IMR-90 (cell line): ENCODE measurements around the gene ARHGAP19. TPM values are rescaled to one million over a fixed set of nuclear protein-coding genes. Genes with fewer than 3 reads are reported as not detected.

Source experiments
- ATAC-seq: fragments of 200-7000 bp; cut with Tn5 transposase; 2 replicates; pipeline ENCODE4 v1.9.1; 2020; ENCODE audit warnings: low read depth, mild to moderate bottlenecking, moderate library complexity
- BruUV-seq: library from RNA; stranded (reverse); fragments of 400-500 nt; replicated peaks from 2 replicates; lab custom pipeline; 2021; lab: Mats Ljungman, UMichigan
- CTCF ChIA-PET: fragments of 300-600 bp; formaldehyde crosslinking; extraction: SDS; loops from one replicate; lab custom pipeline; 2021; ENCODE audit warnings: antibody characterized with exemption; lab: Yijun Ruan, JAX
- POLR2A ChIA-PET: fragments of 300-600 bp; sonication (Branson Sonifier 250); formaldehyde crosslinking; loops from one replicate; lab custom pipeline; 2022; ENCODE audit warnings: antibody characterized with exemption; ENCODE audit not compliant: unreplicated experiment; lab: Charles Lee
- DNase-seq: peaks from one replicate; pipeline ENCODE4 v3.0.0; 2013
- H2AFZ ChIP-seq: replicated peaks from 2 replicates; pipeline ENCODE3; 2013; ENCODE audit warnings: low read length, mild to moderate bottlenecking; ENCODE audit not compliant: poor library complexity
- H2AK5ac ChIP-seq: 2 replicates; pipeline ENCODE4 v1.6.1; 2013; ENCODE audit warnings: low read depth, low read length, inconsistent platforms
- H2AK9ac ChIP-seq: replicated peaks from 2 replicates; pipeline ENCODE3; 2013; ENCODE audit warnings: mild to moderate bottlenecking, low read depth, low read length, moderate library complexity; ENCODE audit not compliant: poor library complexity
- H2BK120ac ChIP-seq: 2 replicates; pipeline ENCODE4 v1.6.1; 2013; ENCODE audit warnings: low read depth, low read length, inconsistent platforms
- H2BK15ac ChIP-seq: 3 replicates; pipeline ENCODE4 v1.6.1; 2013; ENCODE audit warnings: low read depth, low read length, inconsistent platforms
- H2BK20ac ChIP-seq: 2 replicates; pipeline ENCODE4 v1.6.1; 2013; ENCODE audit warnings: low read depth, mild to moderate bottlenecking, inconsistent platforms, low read length, moderate library complexity
- H2BK5ac ChIP-seq: 2 replicates; pipeline ENCODE4 v1.6.1; 2013; ENCODE audit warnings: mild to moderate bottlenecking, low read depth, low read length, inconsistent platforms; ENCODE audit not compliant: poor library complexity, severe bottlenecking
- H3K14ac ChIP-seq: replicated peaks from 2 replicates; pipeline ENCODE4 v1.6.1; 2013; ENCODE audit warnings: low read depth, low read length, inconsistent platforms
- H3K18ac ChIP-seq: 2 replicates; pipeline ENCODE4 v1.6.1; 2013; ENCODE audit warnings: low read depth, low read length, control low read depth
- H3K23ac ChIP-seq: 2 replicates; pipeline ENCODE4 v1.6.1; 2013; ENCODE audit warnings: low read depth, low read length, inconsistent platforms
- H3K27ac ChIP-seq: 2 replicates; pipeline ENCODE4 v1.5.1; 2013; ENCODE audit warnings: mild to moderate bottlenecking, control low read depth, low read length; ENCODE audit not compliant: insufficient read depth
- H3K27me3 ChIP-seq: 2 replicates; pipeline ENCODE4 v1.6.1; 2013; ENCODE audit warnings: low read length; ENCODE audit not compliant: control insufficient read depth, insufficient read depth
- H3K36me3 ChIP-seq: 2 replicates; pipeline ENCODE4 v1.6.1; 2013; ENCODE audit warnings: low read length, mixed read lengths; ENCODE audit not compliant: control insufficient read depth, insufficient read depth
- H3K4ac ChIP-seq: 2 replicates; pipeline ENCODE4 v1.6.1; 2013; ENCODE audit warnings: low read depth, low read length, inconsistent platforms
- H3K4me1 ChIP-seq: 2 replicates; pipeline ENCODE4 v1.6.1; 2013; ENCODE audit warnings: low read length, mixed read lengths; ENCODE audit not compliant: control insufficient read depth, insufficient read depth
- H3K4me2 ChIP-seq: 2 replicates; pipeline ENCODE4 v1.6.1; 2013; ENCODE audit warnings: low read depth, mild to moderate bottlenecking, control low read depth, low read length, moderate library complexity
- H3K4me3 ChIP-seq: 2 replicates; pipeline ENCODE4 v1.5.1; 2013; ENCODE audit warnings: low read depth, mild to moderate bottlenecking, control low read depth, low read length, moderate library complexity; ENCODE audit not compliant: insufficient read depth
- H3K56ac ChIP-seq: 2 replicates; pipeline ENCODE4 v1.6.1; 2013; ENCODE audit warnings: low read length, inconsistent platforms; ENCODE audit not compliant: insufficient read depth; ENCODE audit errors: extremely low read depth
- H3K79me1 ChIP-seq, 2 experiments: 2 replicates each; pipeline ENCODE4 v1.6.1; 2013; ENCODE audit warnings: low read length in 2 of 2, inconsistent platforms in 1 of 2, low read depth in 1 of 2
- H3K9ac ChIP-seq: 2 replicates; pipeline ENCODE4 v1.6.1; 2013; ENCODE audit warnings: low read depth, low read length, control low read depth
- H3K9me1 ChIP-seq: 2 replicates; pipeline ENCODE4 v1.6.1; 2013; ENCODE audit warnings: low read length, inconsistent platforms; ENCODE audit not compliant: insufficient read depth
- H3K9me3 ChIP-seq: 2 replicates; pipeline ENCODE4 v1.6.1; 2013; ENCODE audit warnings: low read length; ENCODE audit not compliant: control insufficient read depth, insufficient read depth
- H4K20me1 ChIP-seq: 2 replicates; pipeline ENCODE4 v1.6.1; 2013; ENCODE audit warnings: low read length, inconsistent platforms; ENCODE audit not compliant: insufficient read depth
- H4K5ac ChIP-seq: 2 replicates; pipeline ENCODE4 v1.6.1; 2013; ENCODE audit warnings: mild to moderate bottlenecking, low read depth, low read length, control low read depth
- H4K8ac ChIP-seq, 2 experiments: 2 replicates each; pipeline ENCODE4 v1.6.1; 2013; ENCODE audit warnings: low read depth in 2 of 2, low read length in 2 of 2, control low read depth in 1 of 2, inconsistent platforms in 1 of 2
- H4K91ac ChIP-seq: 2 replicates; pipeline ENCODE4 v1.6.1; 2013; ENCODE audit warnings: low read depth, low read length, inconsistent platforms; ENCODE audit not compliant: insufficient read depth
- CTCF ChIP-seq: conservative IDR thresholded peaks from 2 replicates; pipeline ENCODE4 v1.5.1; 2012; ENCODE audit warnings: mild to moderate bottlenecking, low read depth, low read length, improper control_type of control experiment
- FOS ChIP-seq: fragments of 150-350 bp; IDR thresholded peaks from 2 replicates; pipeline ENCODE4 v1.6.1; 2016; ENCODE audit warnings: low read depth, low read length
- MAZ ChIP-seq: IDR thresholded peaks from 2 replicates; pipeline ENCODE4 v1.6.1; 2012; ENCODE audit warnings: low read depth, mild to moderate bottlenecking, low read length, improper control_type of control experiment, moderate library complexity, borderline replicate concordance
- POLR2A ChIP-seq: IDR thresholded peaks from 2 replicates; pipeline ENCODE4 v1.6.1; 2012; ENCODE audit warnings: mild to moderate bottlenecking, low read depth, low read length
- RAD21 ChIP-seq: IDR thresholded peaks from 2 replicates; pipeline ENCODE4 v1.6.1; 2012; ENCODE audit warnings: low read length, improper control_type of control experiment
- SMC3 ChIP-seq: fragments of 150-350 bp; IDR thresholded peaks from 2 replicates; pipeline ENCODE4 v1.6.1; 2016; ENCODE audit warnings: low read depth, mild to moderate bottlenecking, antibody characterized with exemption, low read length, moderate library complexity
- WGBS, 2 experiments: methylation state at CpG; one replicate each; pipeline versions ENCODE4 v1.1.5 to v1.1.7; 2013; ENCODE audit warnings: missing lambda C conversion rate in 2 of 2; ENCODE audit not compliant: insufficient read length in 1 of 2; ENCODE audit errors: extremely low coverage in 2 of 2; 5-methylcytosine and 5-hydroxymethylcytosine counted together
- dilution Hi-C: fragments of 300-500 bp; cut with HindIII; formaldehyde crosslinking; loops from one replicate; pipeline ENCODE4 v1.14.3; 2018; ENCODE audit warnings: low sequenced_read_pairs; ENCODE audit not compliant: unreplicated experiment
- in situ Hi-C: fragments of 300-500 bp; cut with MboI; formaldehyde crosslinking; loops from 3 replicates; pipeline ENCODE4 v1.14.3; 2019; ENCODE audit warnings: low sequenced_read_pairs, inconsistent platforms, mixed read lengths
- intact Hi-C: fragments of 100-400 bp; cut with micrococcal nuclease; formaldehyde crosslinking; loops from 2 replicates; pipeline ENCODE4 v1.10.0; 2022
- polyA plus RNA-seq, 3 experiments: library from polyadenylated mRNA; depleted of rRNA; stranded (reverse); fragments of >200 nt; gene quantifications; 2 replicates each; pipeline ENCODE4 v1.2.3, GENCODE V29; 2012; ENCODE audit warnings: low replicate concordance in 1 of 3
- total RNA-seq: library from RNA; depleted of rRNA; stranded (reverse); fragments of >200 nt; gene quantifications from 2 replicates; pipeline ENCODE4 v1.2.3, GENCODE V29; 2012
- TF ChIP-seq, protein P1 (sequence below): fragments of 150-350 bp; IDR thresholded peaks from 2 replicates; pipeline ENCODE4 v1.6.1; 2016; ENCODE audit warnings: low read depth, mild to moderate bottlenecking, low read length, moderate library complexity, borderline replicate concordance

Gene ARHGAP19
- total and polyA plus RNA-seq, 2 of the 4 experiments (the other 2 are of a cell fraction) = 6.3 to 7.0 TPM

GRCh38 chr10:97234400-97234799, 58.0 kb downstream of the ARHGAP19 start:
- H3K4me2 ChIP-seq = no peak overlapping the region
- no peaks in the 10 kb centered on the region for H3K79me1 ChIP-seq
- no TSS peak for BruUV-seq
- no peak overlapping the region for H2AK9ac ChIP-seq
- H2AFZ ChIP-seq = no peak overlapping the region
- H4K91ac ChIP-seq = no peak overlapping the region
- no peaks in the 10 kb centered on the region for H3K36me3 ChIP-seq
- no peak overlapping the region for H3K14ac ChIP-seq
- dilution Hi-C loops (no loop called here), intact Hi-C loops (loop anchor here (1.0 to 5.0 kb wide), 2 partner anchors 161 to 837 kb away; no protein-coding TSS in a partner anchor), in situ Hi-C loops (no loop called here)
- H4K5ac ChIP-seq = no peak overlapping the region
- H2BK5ac ChIP-seq = no peak overlapping the region
- H3K9me3 ChIP-seq = no peaks in the 10 kb centered on the region
- no peak overlapping the region for H2BK15ac ChIP-seq
- TF ChIP-seq POLR2A (no peak), CTCF (peak; percentile 76), RAD21 (peak; percentile 84), SMC3 (peak; percentile 67), FOS (no peak), MAZ (no peak)
- TF ChIP-seq, protein P1, sequence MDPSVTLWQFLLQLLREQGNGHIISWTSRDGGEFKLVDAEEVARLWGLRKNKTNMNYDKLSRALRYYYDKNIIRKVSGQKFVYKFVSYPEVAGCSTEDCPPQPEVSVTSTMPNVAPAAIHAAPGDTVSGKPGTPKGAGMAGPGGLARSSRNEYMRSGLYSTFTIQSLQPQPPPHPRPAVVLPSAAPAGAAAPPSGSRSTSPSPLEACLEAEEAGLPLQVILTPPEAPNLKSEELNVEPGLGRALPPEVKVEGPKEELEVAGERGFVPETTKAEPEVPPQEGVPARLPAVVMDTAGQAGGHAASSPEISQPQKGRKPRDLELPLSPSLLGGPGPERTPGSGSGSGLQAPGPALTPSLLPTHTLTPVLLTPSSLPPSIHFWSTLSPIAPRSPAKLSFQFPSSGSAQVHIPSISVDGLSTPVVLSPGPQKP = no peak
- WGBS, 2 experiments = no CpG with 5 or more reads among the region's 1 CpG
- H3K27me3 ChIP-seq = no peaks in the 10 kb centered on the region
- no peak overlapping the region for H3K27ac ChIP-seq
- ChIA-PET CTCF (interaction anchor here (0.7 to 2.3 kb wide), 6 partner anchors 9 to 162 kb away, joined by 3 to 10 read pairs (median 4); no protein-coding TSS in a partner anchor), POLR2A (no interaction called here)
- H3K4me3 ChIP-seq = no peak overlapping the region
- no peak overlapping the region for H2BK20ac ChIP-seq
- H4K20me1 ChIP-seq = no peaks in the 10 kb centered on the region
- H3K9me1 ChIP-seq = no peaks in the 10 kb centered on the region
- peaks cover 2% of the 10 kb centered on the region; the same call in 1 of the 2 replicates for H3K4me1 ChIP-seq
- no peak overlapping the region for H3K4ac ChIP-seq
- no peak overlapping the region for H3K18ac ChIP-seq
- H3K56ac ChIP-seq = no peak overlapping the region
- no peak overlapping the region for H2BK120ac ChIP-seq
- H3K23ac ChIP-seq = no peak overlapping the region
- ATAC-seq = peak; percentile 61
- H3K9ac ChIP-seq = no peak overlapping the region
- no peak overlapping the region for H2AK5ac ChIP-seq
- H4K8ac ChIP-seq = no peak overlapping the region
- peak; percentile 64 for DNase-seq
